ENCODE measurements around the gene GSPT1. TPM values are rescaled to one million over a fixed set of nuclear protein-coding genes. Genes with fewer than 3 reads are reported as not detected.
"Not testable (repeated sequence)": the region's sequence is repeated elsewhere in the genome, so short reads cannot be mapped to it uniquely, and the experiment has no call there.

GSPT1 gene
- total and polyA plus RNA-seq, 2 donors (not counting 1 experiment from before 2014, with no cell fraction given), result 20.6 to 72.6 TPM

DNA sequence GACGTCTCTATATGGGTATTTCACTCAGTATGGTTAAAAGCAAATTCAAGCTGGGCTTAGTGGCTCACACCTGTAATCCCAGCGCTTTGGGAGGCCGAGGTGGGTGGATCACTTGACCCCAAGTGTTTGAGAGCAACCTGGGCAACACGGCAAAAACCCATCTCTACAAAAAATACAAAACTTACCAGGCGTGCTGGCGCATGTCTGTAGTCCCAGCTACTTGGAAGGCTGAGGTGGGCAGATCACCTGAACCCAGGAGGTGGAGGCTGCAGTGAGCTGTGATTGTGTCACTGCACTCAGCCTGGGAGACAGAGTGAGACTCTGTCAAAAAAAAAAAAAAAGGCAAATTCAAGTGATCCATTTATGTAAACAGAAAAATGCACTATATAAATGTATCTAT is 48.0 kb upstream of the GSPT1 start:
- H3K9me3 Mint-ChIP-seq (ENCODE audit: insufficient read depth), result no peaks in the 10 kb centered on the region
- TF ChIP-seq, protein P1, sequence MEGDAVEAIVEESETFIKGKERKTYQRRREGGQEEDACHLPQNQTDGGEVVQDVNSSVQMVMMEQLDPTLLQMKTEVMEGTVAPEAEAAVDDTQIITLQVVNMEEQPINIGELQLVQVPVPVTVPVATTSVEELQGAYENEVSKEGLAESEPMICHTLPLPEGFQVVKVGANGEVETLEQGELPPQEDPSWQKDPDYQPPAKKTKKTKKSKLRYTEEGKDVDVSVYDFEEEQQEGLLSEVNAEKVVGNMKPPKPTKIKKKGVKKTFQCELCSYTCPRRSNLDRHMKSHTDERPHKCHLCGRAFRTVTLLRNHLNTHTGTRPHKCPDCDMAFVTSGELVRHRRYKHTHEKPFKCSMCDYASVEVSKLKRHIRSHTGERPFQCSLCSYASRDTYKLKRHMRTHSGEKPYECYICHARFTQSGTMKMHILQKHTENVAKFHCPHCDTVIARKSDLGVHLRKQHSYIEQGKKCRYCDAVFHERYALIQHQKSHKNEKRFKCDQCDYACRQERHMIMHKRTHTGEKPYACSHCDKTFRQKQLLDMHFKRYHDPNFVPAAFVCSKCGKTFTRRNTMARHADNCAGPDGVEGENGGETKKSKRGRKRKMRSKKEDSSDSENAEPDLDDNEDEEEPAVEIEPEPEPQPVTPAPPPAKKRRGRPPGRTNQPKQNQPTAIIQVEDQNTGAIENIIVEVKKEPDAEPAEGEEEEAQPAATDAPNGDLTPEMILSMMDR (IDR thresholded peaks at IDR 0.05), result no peak
- TF ChIP-seq EZH2 (IDR thresholded peaks at IDR 0.05; ENCODE audit: borderline replicate concordance, insufficient read depth, low read depth, low read length, poor library complexity, severe bottlenecking), result no peak
- Histone ChIP-seq H3K27ac (ENCODE audit: low read length in 2 of 2) (peak overlapping the region; percentile 85 to 86), H3K9ac (ENCODE audit: low read length) (no peak overlapping the region), H3K4me2 (replicated peaks; ENCODE audit: low read depth, low read length, poor library complexity, severe bottlenecking) (peak overlapping the region; percentile 68), H2AFZ (ENCODE audit: insufficient read depth, low read depth, low read length, poor library complexity, severe bottlenecking) (peak overlapping the region; percentile 54), H3K27me3 (replicated peaks in 1 of 4; ENCODE audit: control extremely low read depth in 1 of 4, control insufficient read depth in 3 of 4, insufficient read depth in 4 of 4, low read length in 3 of 4) (no peaks in the 10 kb centered on the region), H3K79me2 (ENCODE audit: control insufficient read depth, insufficient read depth, low read length) (peaks cover 45% of the 10 kb centered on the region), H3K36me3 (replicated peaks in 1 of 2; ENCODE audit: control extremely low read depth in 1 of 2, control insufficient read depth in 1 of 2, extremely low read depth in 1 of 2, insufficient read depth in 2 of 2, low read length in 1 of 2) (peaks cover 0 to 9% of the 10 kb centered on the region in 2 experiments), H4K20me1 (ENCODE audit: control insufficient read depth, insufficient read depth, low read length, poor library complexity, severe bottlenecking) (no peaks in the 10 kb centered on the region), H3K4me3 (ENCODE audit: control extremely low read depth in 1 of 5, extremely low read depth in 1 of 5, insufficient read depth in 1 of 5, low read depth in 2 of 5, low read length in 4 of 5) (no peak overlapping the region), H3K4me1 (ENCODE audit: control insufficient read depth in 2 of 2, insufficient read depth in 2 of 2, low read length in 2 of 2) (peaks cover 58 to 83% of the 10 kb centered on the region in 2 donors), H3K9me3 (ENCODE audit: control extremely low read depth in 1 of 3, control insufficient read depth in 2 of 3, insufficient read depth in 1 of 3, low read length in 2 of 3) (no peaks in the 10 kb centered on the region)
- peak overlapping the region; percentile 87 for H3K4me3 Mint-ChIP-seq
- intact Hi-C loops (cut with micrococcal nuclease), result no loop called here
- peaks cover 63% of the 10 kb centered on the region for H3K4me1 Mint-ChIP-seq
- ATAC-seq (ENCODE audit: low read depth) (no peak), DNase-seq (no peak)
- ChIA-PET CTCF (interaction anchor here (1.0 to 5.0 kb wide), 4 partner anchors 14 to 105 kb away, joined by 3 to 44 read pairs (median 13); no protein-coding TSS in a partner anchor), POLR2A (interaction anchor here (0.6 to 3.8 kb wide), 2 partner anchors 10 to 14 kb away, joined by 4 to 39 read pairs; partner anchors contain the start of gene SNX29)
- WGBS (ENCODE audit: insufficient coverage), result no CpG with 5 or more reads among the region's 6 CpGs
- peak overlapping the region; percentile 93 for H3K27ac Mint-ChIP-seq
- H3K27me3 Mint-ChIP-seq, result no peaks in the 10 kb centered on the region

DNA sequence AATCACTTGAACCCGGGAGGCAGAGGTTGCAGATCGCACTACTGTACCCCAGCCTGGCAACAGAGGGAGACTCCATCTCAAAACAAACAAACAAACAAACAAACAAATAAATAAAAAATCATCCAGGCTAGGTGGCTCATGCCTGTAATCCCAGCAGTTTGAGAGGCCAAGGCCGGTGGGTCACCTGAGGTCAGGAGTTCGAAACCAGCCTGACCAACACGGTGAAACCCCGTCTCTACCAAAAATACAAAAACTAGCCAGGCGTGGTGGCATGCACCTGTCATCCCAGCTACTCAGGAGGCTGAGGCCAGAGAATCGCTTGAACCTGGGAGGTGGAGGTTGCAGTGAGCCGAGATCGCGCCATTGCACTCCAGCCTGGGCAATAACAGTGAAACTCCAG is 47.2 kb upstream of the GSPT1 start:
- H3K9me3 Mint-ChIP-seq (ENCODE audit: insufficient read depth); H3K36me3 ChIP-seq (replicated peaks in 1 of 2; ENCODE audit: control extremely low read depth in 1 of 2, control insufficient read depth in 1 of 2, extremely low read depth in 1 of 2, insufficient read depth in 2 of 2, low read length in 1 of 2); intact Hi-C loops (cut with micrococcal nuclease); DNase-seq; ATAC-seq (ENCODE audit: low read depth); H3K9ac ChIP-seq (ENCODE audit: low read length); H2AFZ ChIP-seq (ENCODE audit: insufficient read depth, low read depth, low read length, poor library complexity, severe bottlenecking); H3K27me3 Mint-ChIP-seq; H4K20me1 ChIP-seq (ENCODE audit: control insufficient read depth, insufficient read depth, low read length, poor library complexity, severe bottlenecking); H3K27me3 ChIP-seq (replicated peaks in 1 of 4; ENCODE audit: control extremely low read depth in 1 of 4, control insufficient read depth in 3 of 4, insufficient read depth in 4 of 4, low read length in 3 of 4); H3K9me3 ChIP-seq (ENCODE audit: control extremely low read depth in 1 of 3, control insufficient read depth in 2 of 3, insufficient read depth in 1 of 3, low read length in 2 of 3): not testable (repeated sequence)
- Histone ChIP-seq H3K4me3 (ENCODE audit: control extremely low read depth in 1 of 5, extremely low read depth in 1 of 5, insufficient read depth in 1 of 5, low read depth in 2 of 5, low read length in 4 of 5) (peak overlapping the region in 1 of 5 experiments; percentile 27), H3K79me2 (ENCODE audit: control insufficient read depth, insufficient read depth, low read length) (peaks cover 42% of the 10 kb centered on the region), H3K27ac (ENCODE audit: low read length in 2 of 2) (peak overlapping the region in 1 of 2 donors; percentile 85), H3K4me1 (ENCODE audit: control insufficient read depth in 2 of 2, insufficient read depth in 2 of 2, low read length in 2 of 2) (peaks cover 56 to 80% of the 10 kb centered on the region in 2 donors), H3K4me2 (replicated peaks; ENCODE audit: low read depth, low read length, poor library complexity, severe bottlenecking) (peak overlapping the region; percentile 68)
- WGBS (ENCODE audit: insufficient coverage), result 73% methylated on average over 3 of the region's 11 CpGs
- Mint-ChIP-seq H3K27ac (peak overlapping the region; percentile 63), H3K4me3 (peak overlapping the region; percentile 10), H3K4me1 (peaks cover 61% of the 10 kb centered on the region)
- POLR2A ChIA-PET, result interaction anchor here (0.6 to 3.8 kb wide), 4 partner anchors 9 to 1398 kb away, joined by 3 to 39 read pairs (median 4); partner anchors contain the start of gene SNX29
- CTCF ChIA-PET, result interaction anchor here (1.0 to 5.0 kb wide), 3 partner anchors 14 to 105 kb away, joined by 3 to 44 read pairs (median 3); no protein-coding TSS in a partner anchor

DNA sequence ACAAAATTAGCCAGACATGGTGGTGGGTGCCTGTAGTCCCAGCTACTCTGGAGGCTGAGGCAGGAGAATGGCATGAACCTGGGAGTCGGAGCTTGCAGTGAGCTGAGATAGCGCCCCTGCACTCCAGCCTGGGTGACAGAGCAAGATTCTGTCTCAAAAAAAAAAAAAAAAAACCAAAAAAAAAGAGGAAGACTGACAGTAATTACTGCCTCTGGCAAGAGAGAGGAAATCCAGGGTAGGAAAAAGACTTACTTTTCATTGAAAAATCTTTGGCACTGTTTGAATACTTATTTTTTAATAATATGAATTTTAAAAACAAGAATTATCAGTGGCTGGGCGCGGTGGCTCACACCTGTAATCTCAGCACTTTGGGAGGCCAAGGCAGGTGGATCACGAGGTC is 46.7 kb upstream of the GSPT1 start:
- H3K4me1 Mint-ChIP-seq, result peaks cover 60% of the 10 kb centered on the region
- H3K27me3 ChIP-seq (replicated peaks in 1 of 4; ENCODE audit: control extremely low read depth in 1 of 4, control insufficient read depth in 3 of 4, insufficient read depth in 4 of 4, low read length in 3 of 4); H3K9me3 ChIP-seq (ENCODE audit: control extremely low read depth in 1 of 3, control insufficient read depth in 2 of 3, insufficient read depth in 1 of 3, low read length in 2 of 3); H3K36me3 ChIP-seq (replicated peaks in 1 of 2; ENCODE audit: control extremely low read depth in 1 of 2, control insufficient read depth in 1 of 2, extremely low read depth in 1 of 2, insufficient read depth in 2 of 2, low read length in 1 of 2); H4K20me1 ChIP-seq (ENCODE audit: control insufficient read depth, insufficient read depth, low read length, poor library complexity, severe bottlenecking); ATAC-seq (ENCODE audit: low read depth); H3K4me3 ChIP-seq (ENCODE audit: control extremely low read depth in 1 of 5, extremely low read depth in 1 of 5, insufficient read depth in 1 of 5, low read depth in 2 of 5, low read length in 4 of 5); H3K9me3 Mint-ChIP-seq (ENCODE audit: insufficient read depth); intact Hi-C loops (cut with micrococcal nuclease); H3K4me3 Mint-ChIP-seq; H2AFZ ChIP-seq (ENCODE audit: insufficient read depth, low read depth, low read length, poor library complexity, severe bottlenecking); H3K27me3 Mint-ChIP-seq; H3K9ac ChIP-seq (ENCODE audit: low read length); DNase-seq; POLR2A ChIA-PET: not testable (repeated sequence)
- peak overlapping the region; percentile 19 for H3K4me2 ChIP-seq (replicated peaks; ENCODE audit: low read depth, low read length, poor library complexity, severe bottlenecking)
- H3K27ac ChIP-seq (ENCODE audit: low read length in 2 of 2), result peak overlapping the region in 1 of 2 donors; percentile 85
- CTCF ChIA-PET, result interaction anchor here (0.7 to 5.0 kb wide), 4 partner anchors 13 to 106 kb away, joined by 3 to 44 read pairs (median 4); no protein-coding TSS in a partner anchor
- H3K79me2 ChIP-seq (ENCODE audit: control insufficient read depth, insufficient read depth, low read length), result peaks cover 37% of the 10 kb centered on the region
- H3K27ac Mint-ChIP-seq, result peak overlapping the region; percentile 63
- no CpG with 5 or more reads among the region's 5 CpGs for WGBS (ENCODE audit: insufficient coverage)
- peaks cover 51 to 75% of the 10 kb centered on the region in 2 donors for H3K4me1 ChIP-seq (ENCODE audit: control insufficient read depth in 2 of 2, insufficient read depth in 2 of 2, low read length in 2 of 2)

All from B cell (primary cell).